ENCODE measurements around the gene PPM1H. TPM values are rescaled to one million over a fixed set of nuclear protein-coding genes. Genes with fewer than 3 reads are reported as not detected.

Gene PPM1H
- total RNA-seq, 1 experiment from 2014 or later: 37.1 TPM

- ChIA-PET CTCF (interaction anchor here (0.6 to 2.4 kb wide), 25 partner anchors 9 to 545 kb away, joined by 3 to 27 read pairs (median 4); partner anchors contain the start of gene PPM1H), POLR2A (interaction anchor here (0.7 to 1.2 kb wide), 3 partner anchors 55 to 474 kb away, joined by 3 read pairs; no protein-coding TSS in a partner anchor)
- Mint-ChIP-seq H3K4me1 (no peaks in the 10 kb centered on the region), H3K27ac (no peak overlapping the region), H3K4me3 (no peak overlapping the region), H3K27me3 (ENCODE audit: low read depth) (no peaks in the 10 kb centered on the region), H3K36me3 (no peaks in the 10 kb centered on the region), H3K9me3 (no peaks in the 10 kb centered on the region)
- TF ChIP-seq ZNF232 (CRISPR knock-in tag; IDR thresholded peaks at IDR 0.05) (no peak), ZNF138 (CRISPR knock-in tag; conservative IDR thresholded peaks at IDR 0.05) (no peak), CDX4 (CRISPR knock-in tag; IDR thresholded peaks at IDR 0.05; ENCODE audit: borderline replicate concordance) (no peak), RELA (CRISPR knock-in tag; IDR thresholded peaks at IDR 0.05; ENCODE audit: borderline replicate concordance) (no peak), TEAD4 (CRISPR knock-in tag; IDR thresholded peaks at IDR 0.05) (no peak), ZNF671 (CRISPR knock-in tag; IDR thresholded peaks at IDR 0.05) (no peak), SOX15 (CRISPR knock-in tag; IDR thresholded peaks at IDR 0.05) (no peak), NFYB (CRISPR knock-in tag; conservative IDR thresholded peaks at IDR 0.05; ENCODE audit: low read depth) (no peak), PRDM15 (CRISPR knock-in tag; IDR thresholded peaks at IDR 0.05) (no peak), JAZF1 (CRISPR knock-in tag; IDR thresholded peaks at IDR 0.05) (no peak)
- DNase-seq (ENCODE audit: low spot score) (peak; percentile 32), ATAC-seq (peak; percentile 92)
Measured at GRCh38 chr12:62983594-62983993, 48.6 kb upstream of the PPM1H start.

- Mint-ChIP-seq H3K36me3 (no peaks in the 10 kb centered on the region), H3K4me3 (no peak overlapping the region), H3K9me3 (no peaks in the 10 kb centered on the region), H3K27me3 (ENCODE audit: low read depth) (peaks cover 6% of the 10 kb centered on the region), H3K27ac (no peak overlapping the region), H3K4me1 (no peaks in the 10 kb centered on the region)
- no peak for DNase-seq (ENCODE audit: low spot score)
- ChIA-PET POLR2A (no interaction called here), CTCF (no interaction called here)
- TF ChIP-seq ESRRA (CRISPR knock-in tag; IDR thresholded peaks at IDR 0.05; ENCODE audit: borderline replicate concordance): no peak
- TF ChIP-seq ZNF263 (CRISPR knock-in tag; IDR thresholded peaks at IDR 0.05; ENCODE audit: low read depth): no peak
- TF ChIP-seq FOXK1 (CRISPR knock-in tag; IDR thresholded peaks at IDR 0.05): no peak
- no peak for TF ChIP-seq CREB1 (CRISPR knock-in tag; IDR thresholded peaks at IDR 0.05)
- TF ChIP-seq, protein P1, sequence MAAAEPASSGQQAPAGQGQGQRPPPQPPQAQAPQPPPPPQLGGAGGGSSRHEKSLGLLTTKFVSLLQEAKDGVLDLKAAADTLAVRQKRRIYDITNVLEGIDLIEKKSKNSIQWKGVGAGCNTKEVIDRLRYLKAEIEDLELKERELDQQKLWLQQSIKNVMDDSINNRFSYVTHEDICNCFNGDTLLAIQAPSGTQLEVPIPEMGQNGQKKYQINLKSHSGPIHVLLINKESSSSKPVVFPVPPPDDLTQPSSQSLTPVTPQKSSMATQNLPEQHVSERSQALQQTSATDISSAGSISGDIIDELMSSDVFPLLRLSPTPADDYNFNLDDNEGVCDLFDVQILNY (CRISPR knock-in tag; IDR thresholded peaks at IDR 0.05): no peak
- TF ChIP-seq NR1H2 (CRISPR knock-in tag; IDR thresholded peaks at IDR 0.05): no peak
- ATAC-seq: no peak
Measured at GRCh38 chr12:62978768-62979167, 43.8 kb upstream of the PPM1H start.

GRCh38 chr12:62977883-62978282 lies 42.9 kb upstream of the PPM1H start:
- DNase-seq (ENCODE audit: low spot score): no peak
- CTCF ChIA-PET: no interaction called here
- H3K27me3 Mint-ChIP-seq (ENCODE audit: low read depth): peaks cover 11% of the 10 kb centered on the region
- TF ChIP-seq ZNF232 (CRISPR knock-in tag; IDR thresholded peaks at IDR 0.05): no peak
- no peak for TF ChIP-seq MYBL2 (CRISPR knock-in tag; IDR thresholded peaks at IDR 0.05)
- TF ChIP-seq ZBTB21 (CRISPR knock-in tag; IDR thresholded peaks at IDR 0.05; ENCODE audit: borderline replicate concordance): no peak
- TF ChIP-seq TEAD1 (CRISPR knock-in tag; IDR thresholded peaks at IDR 0.05): no peak
- TF ChIP-seq, protein P2, sequence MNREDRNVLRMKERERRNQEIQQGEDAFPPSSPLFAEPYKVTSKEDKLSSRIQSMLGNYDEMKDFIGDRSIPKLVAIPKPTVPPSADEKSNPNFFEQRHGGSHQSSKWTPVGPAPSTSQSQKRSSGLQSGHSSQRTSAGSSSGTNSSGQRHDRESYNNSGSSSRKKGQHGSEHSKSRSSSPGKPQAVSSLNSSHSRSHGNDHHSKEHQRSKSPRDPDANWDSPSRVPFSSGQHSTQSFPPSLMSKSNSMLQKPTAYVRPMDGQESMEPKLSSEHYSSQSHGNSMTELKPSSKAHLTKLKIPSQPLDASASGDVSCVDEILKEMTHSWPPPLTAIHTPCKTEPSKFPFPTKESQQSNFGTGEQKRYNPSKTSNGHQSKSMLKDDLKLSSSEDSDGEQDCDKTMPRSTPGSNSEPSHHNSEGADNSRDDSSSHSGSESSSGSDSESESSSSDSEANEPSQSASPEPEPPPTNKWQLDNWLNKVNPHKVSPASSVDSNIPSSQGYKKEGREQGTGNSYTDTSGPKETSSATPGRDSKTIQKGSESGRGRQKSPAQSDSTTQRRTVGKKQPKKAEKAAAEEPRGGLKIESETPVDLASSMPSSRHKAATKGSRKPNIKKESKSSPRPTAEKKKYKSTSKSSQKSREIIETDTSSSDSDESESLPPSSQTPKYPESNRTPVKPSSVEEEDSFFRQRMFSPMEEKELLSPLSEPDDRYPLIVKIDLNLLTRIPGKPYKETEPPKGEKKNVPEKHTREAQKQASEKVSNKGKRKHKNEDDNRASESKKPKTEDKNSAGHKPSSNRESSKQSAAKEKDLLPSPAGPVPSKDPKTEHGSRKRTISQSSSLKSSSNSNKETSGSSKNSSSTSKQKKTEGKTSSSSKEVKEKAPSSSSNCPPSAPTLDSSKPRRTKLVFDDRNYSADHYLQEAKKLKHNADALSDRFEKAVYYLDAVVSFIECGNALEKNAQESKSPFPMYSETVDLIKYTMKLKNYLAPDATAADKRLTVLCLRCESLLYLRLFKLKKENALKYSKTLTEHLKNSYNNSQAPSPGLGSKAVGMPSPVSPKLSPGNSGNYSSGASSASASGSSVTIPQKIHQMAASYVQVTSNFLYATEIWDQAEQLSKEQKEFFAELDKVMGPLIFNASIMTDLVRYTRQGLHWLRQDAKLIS (CRISPR knock-in tag; IDR thresholded peaks at IDR 0.05; ENCODE audit: borderline replicate concordance): no peak
- no peak for TF ChIP-seq ZNF317 (CRISPR knock-in tag; IDR thresholded peaks at IDR 0.05; ENCODE audit: borderline replicate concordance, low read depth)
- no peak for TF ChIP-seq ATF3 (CRISPR knock-in tag; conservative IDR thresholded peaks at IDR 0.05)
- TF ChIP-seq, protein P3, sequence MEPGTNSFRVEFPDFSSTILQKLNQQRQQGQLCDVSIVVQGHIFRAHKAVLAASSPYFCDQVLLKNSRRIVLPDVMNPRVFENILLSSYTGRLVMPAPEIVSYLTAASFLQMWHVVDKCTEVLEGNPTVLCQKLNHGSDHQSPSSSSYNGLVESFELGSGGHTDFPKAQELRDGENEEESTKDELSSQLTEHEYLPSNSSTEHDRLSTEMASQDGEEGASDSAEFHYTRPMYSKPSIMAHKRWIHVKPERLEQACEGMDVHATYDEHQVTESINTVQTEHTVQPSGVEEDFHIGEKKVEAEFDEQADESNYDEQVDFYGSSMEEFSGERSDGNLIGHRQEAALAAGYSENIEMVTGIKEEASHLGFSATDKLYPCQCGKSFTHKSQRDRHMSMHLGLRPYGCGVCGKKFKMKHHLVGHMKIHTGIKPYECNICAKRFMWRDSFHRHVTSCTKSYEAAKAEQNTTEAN (CRISPR knock-in tag; IDR thresholded peaks at IDR 0.05): no peak

More at GRCh38 chr12:62977883-62978282, 42.9 kb upstream of the PPM1H start:
- no peak overlapping the region for H3K4me3 Mint-ChIP-seq
- H3K9me3 Mint-ChIP-seq: no peaks in the 10 kb centered on the region
- H3K27ac Mint-ChIP-seq: no peak overlapping the region
- no peaks in the 10 kb centered on the region for H3K4me1 Mint-ChIP-seq
- no peak for ATAC-seq
- H3K36me3 Mint-ChIP-seq: no peaks in the 10 kb centered on the region
- POLR2A ChIA-PET: no interaction called here

All from WTC11 (cell line).